VCaP (cell line): ENCODE data around the gene RHOV.

Experiments used
- H3K27ac ChIP-seq: fragments of 450-650 bp; 2 replicates; pipeline ENCODE4 v1.5.1; 2017
- TF ChIP-seq, protein P1 (sequence below): fragments of 450-650 bp; conservative IDR thresholded peaks from 2 replicates; pipeline ENCODE4 v1.5.1; 2017; ENCODE audit warnings: mild to moderate bottlenecking, moderate library complexity

RHOV gene, protein sequence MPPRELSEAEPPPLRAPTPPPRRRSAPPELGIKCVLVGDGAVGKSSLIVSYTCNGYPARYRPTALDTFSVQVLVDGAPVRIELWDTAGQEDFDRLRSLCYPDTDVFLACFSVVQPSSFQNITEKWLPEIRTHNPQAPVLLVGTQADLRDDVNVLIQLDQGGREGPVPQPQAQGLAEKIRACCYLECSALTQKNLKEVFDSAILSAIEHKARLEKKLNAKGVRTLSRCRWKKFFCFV

DNA sequence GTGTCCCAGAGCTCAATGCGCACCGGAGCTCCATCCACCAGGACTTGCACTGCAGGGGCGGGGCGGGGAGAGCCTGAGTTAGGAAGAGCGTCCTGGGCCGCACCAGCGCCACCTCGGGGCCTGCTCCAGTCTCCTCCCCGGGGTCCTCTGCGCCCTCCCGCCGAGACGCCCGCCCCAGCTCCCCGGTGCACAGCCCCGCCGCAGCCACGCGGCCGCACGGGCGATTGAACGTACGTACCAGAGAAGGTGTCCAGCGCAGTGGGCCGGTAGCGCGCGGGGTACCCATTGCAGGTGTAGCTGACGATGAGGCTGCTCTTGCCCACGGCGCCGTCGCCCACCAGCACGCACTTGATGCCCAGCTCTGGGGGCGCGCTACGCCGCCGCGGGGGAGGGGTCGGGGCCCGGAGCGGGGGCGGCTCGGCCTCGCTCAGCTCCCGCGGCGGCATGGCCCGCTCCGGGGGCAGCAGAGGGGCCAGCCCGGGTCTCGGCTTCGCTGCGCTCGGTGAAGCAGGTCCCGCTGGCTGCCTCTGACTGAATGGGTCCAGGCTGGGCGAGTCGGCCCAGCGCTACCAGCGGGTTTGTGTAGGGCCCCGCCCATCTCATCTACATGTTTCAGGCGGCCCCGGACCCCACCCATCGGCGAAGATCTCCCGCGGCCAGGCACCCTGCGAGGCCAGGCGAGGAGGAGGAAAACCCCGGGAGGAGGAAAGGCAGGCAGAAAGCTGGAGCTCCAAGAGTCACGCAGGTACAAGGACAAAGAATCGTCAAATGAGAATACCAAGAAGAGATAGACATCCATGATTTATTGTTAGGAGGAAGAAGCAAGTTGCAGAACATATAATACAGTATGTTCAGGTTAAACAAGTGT, at the start of gene RHOV:
RHOV (minus strand) TSS at position 541 of the 868 bp plus-strand sequence; CDS start at position 446, 95 bp downstream.
- TF ChIP-seq, protein P1, sequence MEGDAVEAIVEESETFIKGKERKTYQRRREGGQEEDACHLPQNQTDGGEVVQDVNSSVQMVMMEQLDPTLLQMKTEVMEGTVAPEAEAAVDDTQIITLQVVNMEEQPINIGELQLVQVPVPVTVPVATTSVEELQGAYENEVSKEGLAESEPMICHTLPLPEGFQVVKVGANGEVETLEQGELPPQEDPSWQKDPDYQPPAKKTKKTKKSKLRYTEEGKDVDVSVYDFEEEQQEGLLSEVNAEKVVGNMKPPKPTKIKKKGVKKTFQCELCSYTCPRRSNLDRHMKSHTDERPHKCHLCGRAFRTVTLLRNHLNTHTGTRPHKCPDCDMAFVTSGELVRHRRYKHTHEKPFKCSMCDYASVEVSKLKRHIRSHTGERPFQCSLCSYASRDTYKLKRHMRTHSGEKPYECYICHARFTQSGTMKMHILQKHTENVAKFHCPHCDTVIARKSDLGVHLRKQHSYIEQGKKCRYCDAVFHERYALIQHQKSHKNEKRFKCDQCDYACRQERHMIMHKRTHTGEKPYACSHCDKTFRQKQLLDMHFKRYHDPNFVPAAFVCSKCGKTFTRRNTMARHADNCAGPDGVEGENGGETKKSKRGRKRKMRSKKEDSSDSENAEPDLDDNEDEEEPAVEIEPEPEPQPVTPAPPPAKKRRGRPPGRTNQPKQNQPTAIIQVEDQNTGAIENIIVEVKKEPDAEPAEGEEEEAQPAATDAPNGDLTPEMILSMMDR: peak; percentile 75
- peak within 1 kb of the TSS; percentile 71 for H3K27ac ChIP-seq

DNA sequence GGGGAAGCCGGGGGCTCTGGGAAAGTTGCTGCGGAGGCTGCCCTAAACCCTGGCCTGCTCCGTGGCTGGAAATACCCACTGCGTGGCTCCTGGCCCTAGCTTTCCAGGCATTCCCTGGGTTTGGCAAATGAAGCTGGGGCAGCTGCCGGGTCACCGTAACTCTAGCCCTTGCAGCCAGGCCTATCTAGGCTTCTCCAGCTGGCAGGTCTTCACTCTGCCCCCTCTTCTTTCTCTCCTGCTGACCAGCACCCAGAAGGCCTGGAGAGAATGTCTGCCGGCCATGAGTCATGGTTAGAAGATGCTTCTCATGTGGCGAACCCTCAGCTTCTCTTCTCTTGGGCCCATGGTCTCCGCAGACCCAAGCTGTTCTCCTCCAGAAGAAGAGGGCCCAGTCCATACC, 49.5 kb upstream of the RHOV start:
- no peak overlapping the region for H3K27ac ChIP-seq

DNA sequence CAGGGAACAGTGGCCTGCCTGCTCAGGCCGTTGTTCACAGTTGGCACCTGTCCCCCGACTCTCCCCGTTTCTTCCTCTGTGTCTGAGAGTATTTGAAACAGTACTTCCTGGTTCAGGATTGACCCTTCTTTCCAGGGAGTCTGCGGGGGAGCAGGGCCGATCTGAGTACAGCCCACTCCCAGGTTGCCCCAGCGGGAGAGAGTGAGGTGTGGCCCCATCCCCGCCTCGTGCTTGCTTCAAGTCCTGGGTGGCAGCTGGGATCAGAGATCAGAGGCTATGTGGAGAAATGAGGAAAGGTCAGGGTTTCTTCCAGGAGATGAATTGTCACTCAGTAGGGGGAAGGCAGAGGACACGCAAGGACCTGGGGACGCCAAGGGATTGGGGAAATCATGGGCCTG, 48.6 kb upstream of the RHOV start:
- TF ChIP-seq, protein P1: no peak
- H3K27ac ChIP-seq: no peak overlapping the region

More for the DNA sequence above, 49.5 kb upstream of the RHOV start:
- TF ChIP-seq, protein P1: no peak

DNA sequence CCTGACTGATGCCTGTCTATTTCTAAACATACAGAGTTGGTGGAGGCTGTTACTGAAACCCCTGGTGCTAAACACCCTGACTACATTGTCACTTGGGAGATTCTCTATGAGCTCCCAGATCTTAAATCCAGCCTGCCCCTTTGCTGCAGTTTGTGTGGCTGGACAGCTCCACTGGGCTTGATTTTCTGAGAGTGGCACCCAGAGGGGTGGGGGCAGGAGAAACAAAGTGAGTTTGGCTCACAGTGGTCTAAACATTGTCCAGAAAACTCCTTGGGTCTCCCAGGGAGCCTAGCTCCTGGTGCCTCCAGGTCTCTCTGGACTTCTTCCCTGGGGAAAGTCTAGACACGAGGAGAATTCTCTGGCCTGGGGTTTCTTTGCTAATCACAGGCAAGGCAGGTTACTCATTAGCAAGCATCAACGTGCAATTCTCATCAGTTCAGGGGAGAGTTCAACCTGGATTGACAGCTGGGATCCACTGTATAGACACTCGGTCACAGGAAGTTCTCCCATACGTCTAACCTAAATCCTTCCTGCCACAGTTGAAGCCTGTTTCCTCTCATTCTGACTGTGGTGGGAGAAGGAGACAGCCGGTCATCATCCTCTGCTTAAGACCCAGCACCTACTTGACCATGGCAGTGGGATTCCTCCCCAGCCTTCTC, 48.0 kb upstream of the RHOV start:
- H3K27ac ChIP-seq: no peak overlapping the region
- TF ChIP-seq, protein P1: no peak

DNA sequence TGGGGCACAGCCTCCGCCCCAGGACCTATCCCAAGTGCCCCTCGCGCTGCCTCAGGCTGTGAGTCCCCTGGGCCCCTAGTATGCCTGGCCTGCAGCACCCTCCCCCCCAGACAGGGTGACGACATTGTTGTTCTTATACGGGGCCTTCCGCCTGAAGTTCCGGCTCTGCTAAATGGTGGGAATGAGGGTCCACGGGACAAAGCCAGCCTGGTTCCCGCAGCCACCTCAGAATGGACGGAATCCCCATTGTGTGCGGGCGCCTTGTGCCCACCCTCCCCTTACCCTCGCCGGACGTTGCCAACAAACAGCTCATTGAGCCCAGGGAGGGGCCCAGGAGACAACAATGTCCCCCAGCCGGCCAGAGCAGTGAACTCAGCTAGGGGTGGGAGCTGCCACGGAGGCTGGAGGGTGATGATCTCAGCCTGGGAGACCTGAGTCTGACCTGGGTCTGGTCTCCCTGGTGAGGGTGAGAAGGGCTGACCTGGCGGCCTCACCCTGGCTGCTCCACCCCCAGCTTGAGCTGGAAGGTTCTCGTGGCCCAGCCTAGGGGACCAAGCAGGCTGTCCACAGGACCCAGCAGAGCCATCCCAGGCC, 44.9 kb upstream of the RHOV start:
- H3K27ac ChIP-seq: no peak overlapping the region
- TF ChIP-seq, protein P1: no peak

DNA sequence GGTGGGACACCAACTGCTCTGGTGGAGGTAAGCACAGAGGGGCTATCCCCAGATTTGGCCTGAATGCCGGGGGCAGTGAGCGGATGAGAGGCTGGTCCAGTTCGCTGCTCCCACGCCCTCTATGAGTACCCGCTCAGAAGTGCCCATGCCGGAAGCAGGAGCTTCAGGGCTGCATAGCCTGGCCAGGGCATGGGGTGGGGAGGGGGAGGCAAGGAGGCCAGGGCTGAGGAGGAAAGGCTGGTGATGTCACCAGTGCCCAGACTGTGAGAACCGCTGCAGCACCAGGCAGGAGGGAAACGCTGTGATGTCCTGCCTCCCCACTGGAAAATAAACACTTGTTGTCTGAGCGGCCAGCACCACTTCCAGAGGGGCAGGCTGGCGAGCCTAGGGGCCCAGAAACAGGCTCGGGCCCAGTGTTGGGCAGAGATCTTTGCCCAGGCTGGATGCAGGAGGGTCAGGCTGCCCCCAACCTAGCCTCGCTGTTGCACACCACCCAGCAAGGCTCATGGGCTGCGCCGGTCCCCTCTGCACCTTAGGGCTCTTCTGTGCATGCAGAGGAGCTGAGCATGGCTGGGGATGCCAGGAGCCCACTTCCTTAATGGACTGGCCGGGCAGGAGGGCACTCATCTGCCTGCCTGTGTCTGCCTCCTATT, 44.2 kb upstream of the RHOV start:
- TF ChIP-seq, protein P1: no peak
- H3K27ac ChIP-seq: no peak overlapping the region
